ENCODE data around the gene TSPAN12. TPM values are rescaled to one million over a fixed set of nuclear protein-coding genes. Genes with fewer than 3 reads are reported as not detected.

TSPAN12 gene
- total and polyA plus RNA-seq, 2 donors (not counting 3 experiments of a cell fraction or from before 2014, with no cell fraction given): 9.3 to 19.8 TPM

DNA sequence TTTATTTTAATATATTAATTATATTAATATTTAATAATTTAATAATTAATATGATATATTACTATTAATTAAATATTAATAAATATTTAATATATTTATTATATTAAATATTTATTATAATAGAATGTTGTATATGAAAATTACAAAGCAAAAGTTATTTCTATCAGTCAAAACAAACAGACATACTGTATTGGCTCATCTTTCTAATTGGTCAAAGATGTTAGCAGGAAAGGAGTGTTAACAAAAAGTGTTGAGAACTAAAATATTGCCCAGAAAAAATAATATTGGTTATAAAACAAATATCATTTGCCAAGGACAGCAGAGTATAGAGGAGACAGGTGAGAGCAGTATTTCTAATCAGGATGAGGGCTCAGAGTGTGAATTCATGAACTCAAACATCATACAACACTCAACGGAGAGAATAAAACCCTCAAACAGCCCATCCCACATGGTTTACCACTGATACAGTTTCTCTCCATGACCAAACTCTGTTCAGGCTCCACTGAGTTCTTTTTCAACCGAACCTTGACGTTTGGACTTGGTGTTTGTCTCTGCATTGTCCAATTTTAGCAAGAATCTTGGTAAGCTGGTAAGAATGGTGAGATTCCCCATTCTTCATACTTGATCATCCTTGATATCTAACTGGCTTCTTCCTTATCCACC is 58.0 kb downstream of the TSPAN12 start:
- H3K4me1 ChIP-seq (ENCODE audit: control insufficient read depth, extremely low read depth, insufficient read depth, low read length): peaks cover 6% of the 10 kb centered on the region
- CTCF ChIA-PET: interaction anchor here (3.8 kb wide), 1 partner anchor 7 kb away, joined by 21 read pairs; no protein-coding TSS in a partner anchor
- no TSS peak for BruUV-seq (replicated peaks)
- no peaks in the 10 kb centered on the region for H3K9me1 ChIP-seq (replicated peaks; ENCODE audit: control insufficient read depth, extremely low read depth, insufficient read depth, low read length)
- H4K20me1 ChIP-seq (replicated peaks; ENCODE audit: control insufficient read depth, extremely low read depth, insufficient read depth, low read length): no peaks in the 10 kb centered on the region
- no peak overlapping the region for H2AFZ ChIP-seq (ENCODE audit: low read depth, low read length)
- H3K27ac ChIP-seq (ENCODE audit: insufficient read depth, low read depth, low read length): no peak overlapping the region
- intact Hi-C loops (cut with micrococcal nuclease): loop anchor here (10.0 kb wide), 1 partner anchor 745 kb away; no protein-coding TSS in a partner anchor
- FAIRE-seq (no peak), DNase-seq (ENCODE audit: low read depth, low spot score) (no peak)
- no peak overlapping the region for H3K4me2 ChIP-seq (ENCODE audit: insufficient read depth, low read length)
- no peaks in the 10 kb centered on the region for H3K9me3 ChIP-seq (replicated peaks; ENCODE audit: control insufficient read depth, insufficient read depth, low read length)
- TF ChIP-seq POLR2AphosphoS5 (IDR thresholded peaks at IDR 0.05; ENCODE audit: insufficient read depth, low read depth, low read length) (no peak), POLR2A (IDR thresholded peaks at IDR 0.05; ENCODE audit: low read depth, low read length) (no peak), JUN (IDR thresholded peaks at IDR 0.05; ENCODE audit: borderline replicate concordance, insufficient read depth, insufficient read length, low read depth) (no peak), GATA2 (IDR thresholded peaks at IDR 0.05; ENCODE audit: insufficient read depth, insufficient read length, low read depth, low read length) (no peak), FOS (IDR thresholded peaks at IDR 0.05; ENCODE audit: borderline replicate concordance, insufficient read depth, low read length) (no peak), EZH2 (IDR thresholded peaks at IDR 0.05; ENCODE audit: borderline replicate concordance, low read depth, low read length, severe bottlenecking) (no peak), MAX (IDR thresholded peaks at IDR 0.05; ENCODE audit: insufficient read depth, insufficient read length) (no peak), MYC (IDR thresholded peaks at IDR 0.05; ENCODE audit: low read depth, low read length) (no peak)
- TF ChIP-seq, protein P1, sequence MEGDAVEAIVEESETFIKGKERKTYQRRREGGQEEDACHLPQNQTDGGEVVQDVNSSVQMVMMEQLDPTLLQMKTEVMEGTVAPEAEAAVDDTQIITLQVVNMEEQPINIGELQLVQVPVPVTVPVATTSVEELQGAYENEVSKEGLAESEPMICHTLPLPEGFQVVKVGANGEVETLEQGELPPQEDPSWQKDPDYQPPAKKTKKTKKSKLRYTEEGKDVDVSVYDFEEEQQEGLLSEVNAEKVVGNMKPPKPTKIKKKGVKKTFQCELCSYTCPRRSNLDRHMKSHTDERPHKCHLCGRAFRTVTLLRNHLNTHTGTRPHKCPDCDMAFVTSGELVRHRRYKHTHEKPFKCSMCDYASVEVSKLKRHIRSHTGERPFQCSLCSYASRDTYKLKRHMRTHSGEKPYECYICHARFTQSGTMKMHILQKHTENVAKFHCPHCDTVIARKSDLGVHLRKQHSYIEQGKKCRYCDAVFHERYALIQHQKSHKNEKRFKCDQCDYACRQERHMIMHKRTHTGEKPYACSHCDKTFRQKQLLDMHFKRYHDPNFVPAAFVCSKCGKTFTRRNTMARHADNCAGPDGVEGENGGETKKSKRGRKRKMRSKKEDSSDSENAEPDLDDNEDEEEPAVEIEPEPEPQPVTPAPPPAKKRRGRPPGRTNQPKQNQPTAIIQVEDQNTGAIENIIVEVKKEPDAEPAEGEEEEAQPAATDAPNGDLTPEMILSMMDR (IDR thresholded peaks at IDR 0.05; ENCODE audit: extremely low read depth in 1 of 2, insufficient read depth in 1 of 2, low read depth in 1 of 2, low read length in 2 of 2): no peak
- dilution Hi-C loops (cut with MboI; ENCODE audit: extremely low pct_ligation_motif_present, low sequenced_read_pairs): no loop called here
- H3K36me3 ChIP-seq (ENCODE audit: control insufficient read depth in 2 of 2, extremely low read depth in 1 of 2, insufficient read depth in 2 of 2, low read length in 2 of 2): no peaks in the 10 kb centered on the region
- H3K27me3 ChIP-seq (ENCODE audit: control insufficient read depth in 2 of 2, insufficient read depth in 2 of 2, low read length in 2 of 2): no peaks in the 10 kb centered on the region
- H3K4me3 ChIP-seq (replicated peaks in 1 of 3; ENCODE audit: insufficient read depth in 1 of 3, low read depth in 1 of 3, low read length in 3 of 3): no peak overlapping the region
- POLR2A ChIA-PET: no interaction called here
- no peak overlapping the region for H3K9ac ChIP-seq (replicated peaks; ENCODE audit: extremely low read depth, insufficient read depth, low read length)
- H3K79me2 ChIP-seq (ENCODE audit: control insufficient read depth, insufficient read depth, low read length): no peaks in the 10 kb centered on the region

All from endothelial cell of umbilical vein (primary cell).